A549 (cell line): ENCODE data around the gene FOXR1.

Experiments used
- CEBPB ChIP-seq, 2 experiments: fragments of >200 bp in 1 of 2; sonication (Bioruptor Twin) in 1 of 2; formaldehyde crosslinking in 1 of 2; IDR thresholded peaks; 2 replicates each; pipeline ENCODE4 v1.6.1; 2012 to 2016
- EHMT2 ChIP-seq: fragments of 200-600 bp; sonication (generic); IDR thresholded peaks from 2 replicates; pipeline ENCODE4 v1.6.1; 2016; ENCODE audit warnings: antibody characterized with exemption, low read depth, mild to moderate bottlenecking, moderate library complexity
- EP300 ChIP-seq, 2 experiments: fragments of >200 bp; sonication (Bioruptor Twin); formaldehyde crosslinking; IDR thresholded peaks; 2 replicates in 1 of 2; 3 replicates in 1 of 2; pipeline ENCODE4 v1.6.1; 2016 to 2017
- HOXA7 ChIP-seq: fragments of 250-450 bp; sonication (Bioruptor Pico); IDR thresholded peaks from 2 replicates; pipeline ENCODE4 v1.5.0; 2020; ENCODE audit warnings: mild to moderate bottlenecking, moderate library complexity
- HOXB5 ChIP-seq: fragments of 250-450 bp; sonication (Bioruptor Pico); IDR thresholded peaks from 2 replicates; pipeline ENCODE4 v1.5.0; 2020; ENCODE audit warnings: mild to moderate bottlenecking, moderate library complexity
- JUNB ChIP-seq: fragments of >200 bp; sonication (Bioruptor Twin); formaldehyde crosslinking; IDR thresholded peaks from 2 replicates; pipeline ENCODE4 v1.6.1; 2016
- NR3C1 ChIP-seq: fragments of >200 bp; sonication (Bioruptor Twin); formaldehyde crosslinking; IDR thresholded peaks from 3 replicates; pipeline ENCODE4 v1.6.1; 2017
- POLR2A ChIP-seq: IDR thresholded peaks from 2 replicates; pipeline ENCODE4 v1.6.1; 2012; ENCODE audit warnings: mild to moderate bottlenecking, low read length
- SMC3 ChIP-seq: fragments of >200 bp; sonication (Bioruptor Twin); formaldehyde crosslinking; IDR thresholded peaks from 3 replicates; pipeline ENCODE4 v1.6.1; 2018; ENCODE audit warnings: inconsistent platforms
- ZFP36 ChIP-seq: fragments of 450-650 bp; IDR thresholded peaks from 2 replicates; pipeline ENCODE4 v1.6.1; 2014; ENCODE audit warnings: borderline replicate concordance; ENCODE audit not compliant: partially characterized antibody
- TF ChIP-seq, protein P1 (sequence below): fragments of >200 bp; sonication (Bioruptor Twin); formaldehyde crosslinking; IDR thresholded peaks from 3 replicates; pipeline ENCODE4 v1.5.1; 2016
- TF ChIP-seq, protein P2 (sequence below): fragments of 250-450 bp; sonication (Bioruptor Pico); IDR thresholded peaks from 2 replicates; pipeline ENCODE4 v1.5.0; 2021; ENCODE audit warnings: mild to moderate bottlenecking, moderate library complexity, borderline replicate concordance
- TF ChIP-seq, protein P3 (sequence below): IDR thresholded peaks from 2 replicates; pipeline ENCODE4 v1.6.1; 2012

DNA sequence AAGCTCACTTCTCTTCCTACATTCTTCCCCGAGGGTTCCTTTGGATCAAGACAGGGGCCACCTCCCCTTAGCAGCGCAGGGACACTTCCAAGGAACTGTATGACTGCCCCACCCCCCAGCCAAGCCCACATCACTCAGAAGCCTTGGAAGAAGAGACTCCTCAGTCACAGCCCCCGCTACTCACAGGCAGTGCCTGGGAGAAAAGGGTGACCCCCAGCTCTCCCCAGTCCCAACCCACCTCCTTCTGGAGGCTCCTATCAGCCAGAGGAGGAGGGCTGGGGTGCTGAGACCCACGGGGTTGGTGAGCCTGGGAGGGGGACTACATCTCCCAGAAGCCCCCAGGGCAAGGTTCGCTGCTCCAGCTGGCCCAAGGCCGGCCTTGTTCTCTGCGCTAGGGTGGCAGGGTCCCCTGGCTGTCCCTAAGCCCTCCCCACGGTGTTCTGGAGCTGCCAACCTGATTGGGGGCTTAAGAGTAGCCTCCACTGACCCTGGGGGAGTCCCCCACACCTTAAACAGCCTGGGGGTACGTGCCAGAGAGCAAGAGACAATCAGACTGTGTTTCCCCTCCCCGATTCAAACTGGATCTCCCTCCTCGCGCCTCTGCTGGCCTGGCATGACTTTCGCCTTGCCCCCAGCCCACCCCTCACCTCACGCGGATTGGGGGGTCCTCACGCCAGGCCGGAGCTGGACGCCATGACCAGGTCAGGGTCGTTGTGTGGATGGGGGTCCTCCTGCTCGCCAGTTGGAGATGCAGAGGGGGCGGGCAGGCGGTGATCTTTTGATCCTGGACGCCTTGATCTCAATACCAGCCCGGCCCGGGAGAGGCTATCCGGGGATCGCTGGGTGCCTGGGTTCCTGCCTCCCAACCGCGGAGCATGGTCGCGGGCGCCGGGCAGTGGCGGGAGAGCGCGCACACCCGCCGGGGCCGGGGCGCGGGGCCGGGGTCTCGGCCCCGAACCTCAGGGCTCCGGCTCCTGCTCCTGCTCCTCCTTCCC, 46.7 kb upstream of the FOXR1 start:
- TF ChIP-seq, protein P1, sequence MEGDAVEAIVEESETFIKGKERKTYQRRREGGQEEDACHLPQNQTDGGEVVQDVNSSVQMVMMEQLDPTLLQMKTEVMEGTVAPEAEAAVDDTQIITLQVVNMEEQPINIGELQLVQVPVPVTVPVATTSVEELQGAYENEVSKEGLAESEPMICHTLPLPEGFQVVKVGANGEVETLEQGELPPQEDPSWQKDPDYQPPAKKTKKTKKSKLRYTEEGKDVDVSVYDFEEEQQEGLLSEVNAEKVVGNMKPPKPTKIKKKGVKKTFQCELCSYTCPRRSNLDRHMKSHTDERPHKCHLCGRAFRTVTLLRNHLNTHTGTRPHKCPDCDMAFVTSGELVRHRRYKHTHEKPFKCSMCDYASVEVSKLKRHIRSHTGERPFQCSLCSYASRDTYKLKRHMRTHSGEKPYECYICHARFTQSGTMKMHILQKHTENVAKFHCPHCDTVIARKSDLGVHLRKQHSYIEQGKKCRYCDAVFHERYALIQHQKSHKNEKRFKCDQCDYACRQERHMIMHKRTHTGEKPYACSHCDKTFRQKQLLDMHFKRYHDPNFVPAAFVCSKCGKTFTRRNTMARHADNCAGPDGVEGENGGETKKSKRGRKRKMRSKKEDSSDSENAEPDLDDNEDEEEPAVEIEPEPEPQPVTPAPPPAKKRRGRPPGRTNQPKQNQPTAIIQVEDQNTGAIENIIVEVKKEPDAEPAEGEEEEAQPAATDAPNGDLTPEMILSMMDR, result no peak
- TF ChIP-seq, protein P2, sequence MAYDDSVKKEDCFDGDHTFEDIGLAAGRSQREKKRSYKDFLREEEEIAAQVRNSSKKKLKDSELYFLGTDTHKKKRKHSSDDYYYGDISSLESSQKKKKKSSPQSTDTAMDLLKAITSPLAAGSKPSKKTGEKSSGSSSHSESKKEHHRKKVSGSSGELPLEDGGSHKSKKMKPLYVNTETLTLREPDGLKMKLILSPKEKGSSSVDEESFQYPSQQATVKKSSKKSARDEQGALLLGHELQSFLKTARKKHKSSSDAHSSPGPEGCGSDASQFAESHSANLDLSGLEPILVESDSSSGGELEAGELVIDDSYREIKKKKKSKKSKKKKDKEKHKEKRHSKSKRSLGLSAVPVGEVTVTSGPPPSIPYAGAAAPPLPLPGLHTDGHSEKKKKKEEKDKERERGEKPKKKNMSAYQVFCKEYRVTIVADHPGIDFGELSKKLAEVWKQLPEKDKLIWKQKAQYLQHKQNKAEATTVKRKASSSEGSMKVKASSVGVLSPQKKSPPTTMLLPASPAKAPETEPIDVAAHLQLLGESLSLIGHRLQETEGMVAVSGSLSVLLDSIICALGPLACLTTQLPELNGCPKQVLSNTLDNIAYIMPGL, result no peak
- TF ChIP-seq SMC3 (no peak), EHMT2 (no peak), POLR2A (no peak), JUNB (no peak), EP300 (IDR thresholded peaks at IDR 0.05) (no peak), ZFP36 (no peak), CEBPB (IDR thresholded peaks at IDR 0.05) (no peak), NR3C1 (no peak), HOXA7 (no peak), HOXB5 (CRISPR knock-in tag) (no peak)
- TF ChIP-seq, protein P3, sequence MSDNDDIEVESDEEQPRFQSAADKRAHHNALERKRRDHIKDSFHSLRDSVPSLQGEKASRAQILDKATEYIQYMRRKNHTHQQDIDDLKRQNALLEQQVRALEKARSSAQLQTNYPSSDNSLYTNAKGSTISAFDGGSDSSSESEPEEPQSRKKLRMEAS, result no peak
